GM19438 (cell line): ENCODE data around the gene EVI5L.

ENCODE experiments used
- ATAC-seq: cut with Tn5 transposase; IDR thresholded peaks from one replicate; pipeline ENCODE4 v1.9.1; 2021; ENCODE audit warnings: low read depth; ENCODE audit not compliant: unreplicated experiment

The EVI5L gene

DNA sequence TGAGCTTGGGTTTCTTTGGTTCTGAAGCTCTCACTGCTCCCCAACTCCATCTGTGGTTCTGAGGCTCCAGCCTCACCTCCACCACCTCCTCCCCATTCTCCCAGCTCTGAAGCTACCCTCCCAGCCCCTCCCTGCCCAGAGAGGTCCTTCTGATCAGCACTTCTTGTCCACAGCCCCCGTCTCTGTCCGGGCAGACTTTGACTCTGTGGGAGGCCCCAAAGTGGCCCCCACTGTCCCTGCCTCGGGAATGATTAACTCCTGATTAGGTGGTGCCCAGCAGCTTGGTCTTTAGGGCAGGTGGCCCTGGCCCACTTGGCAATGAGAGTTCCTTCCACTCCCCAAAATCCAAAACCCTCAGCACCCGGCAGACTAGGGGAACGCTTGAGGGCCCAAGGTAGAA lies 14.4 kb downstream of the EVI5L start:
- no peak for ATAC-seq

DNA sequence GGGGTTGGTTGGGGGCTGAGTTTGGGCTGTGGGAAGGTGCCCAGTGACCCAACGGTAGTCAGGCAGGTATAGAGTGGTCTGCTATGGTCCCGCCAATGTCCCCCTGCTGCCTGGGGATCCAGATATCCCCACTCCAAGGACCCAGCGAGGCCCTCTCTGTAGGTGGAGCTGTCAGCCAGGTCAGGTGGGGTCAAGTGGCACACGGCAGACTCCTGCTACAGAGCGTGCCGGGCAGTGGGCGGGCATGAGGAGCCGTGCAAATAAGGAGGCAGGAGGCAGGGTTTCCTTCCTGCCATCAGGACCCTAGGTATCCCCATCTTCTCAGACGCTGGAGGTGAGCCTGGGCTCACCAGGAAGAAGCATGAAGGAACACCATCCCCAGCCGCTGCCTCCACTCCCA lies 14.9 kb downstream of the EVI5L start:
- ATAC-seq: no peak

DNA sequence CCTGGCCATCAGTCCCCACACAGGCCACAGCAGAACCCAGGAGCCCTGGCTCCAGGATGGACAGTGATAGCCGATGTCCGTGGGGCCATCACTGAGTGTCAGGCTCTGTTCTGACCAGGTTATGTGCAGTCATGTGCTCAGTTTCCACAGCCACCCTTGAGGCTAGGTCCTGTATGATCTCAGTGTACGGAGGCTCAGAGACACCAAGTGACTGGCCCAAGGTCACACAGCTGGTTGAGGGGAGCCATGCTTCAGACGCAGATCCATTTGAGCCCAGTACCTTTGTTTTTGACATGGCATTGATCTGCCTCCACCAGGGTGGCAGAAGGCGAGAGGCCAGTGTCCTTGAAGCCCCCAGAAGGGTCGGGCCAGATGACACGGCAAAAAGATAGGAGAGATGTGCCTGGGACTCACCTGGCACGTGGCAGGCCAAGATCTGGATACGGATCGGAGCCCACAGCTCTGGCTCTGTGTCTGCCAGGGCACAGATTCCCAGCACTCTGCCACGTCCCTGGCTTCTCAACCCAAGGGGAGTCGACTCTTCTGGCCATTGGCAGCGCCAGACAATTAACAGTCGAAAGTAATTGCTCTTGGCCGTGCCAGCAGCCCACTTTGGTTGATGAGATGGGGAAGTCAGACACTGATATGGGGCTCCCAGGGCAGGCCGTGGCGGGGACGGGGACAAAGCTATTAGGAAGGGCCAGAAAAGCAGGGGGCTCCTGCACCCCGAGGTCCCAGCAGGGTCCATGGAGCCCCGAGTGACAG lies 15.6 kb downstream of the EVI5L start:
- ATAC-seq: no peak

DNA sequence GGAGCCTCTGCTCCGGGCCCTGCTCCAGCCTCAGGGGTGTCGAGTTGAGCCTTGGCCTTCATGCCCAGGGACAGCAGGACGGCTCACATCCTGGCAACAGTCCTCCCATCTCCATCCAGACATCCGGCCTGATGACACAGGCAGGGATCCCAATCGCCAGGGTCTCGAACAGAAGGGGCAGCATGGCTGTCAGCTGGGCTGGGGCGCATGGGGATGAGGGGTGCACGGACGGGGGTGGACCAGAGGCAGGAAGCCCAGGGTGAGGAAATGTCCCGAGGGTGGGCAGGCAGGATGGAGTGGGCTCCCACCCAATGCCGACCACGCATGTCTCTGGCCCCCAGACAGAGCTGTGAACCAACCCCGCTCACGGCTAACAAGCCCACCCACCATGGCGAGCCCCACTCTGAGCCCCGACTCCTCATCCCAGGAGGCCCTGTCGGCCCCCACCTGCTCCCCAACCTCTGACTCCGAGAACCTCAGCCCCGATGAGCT lies 16.2 kb downstream of the EVI5L start:
- ATAC-seq: no peak

DNA sequence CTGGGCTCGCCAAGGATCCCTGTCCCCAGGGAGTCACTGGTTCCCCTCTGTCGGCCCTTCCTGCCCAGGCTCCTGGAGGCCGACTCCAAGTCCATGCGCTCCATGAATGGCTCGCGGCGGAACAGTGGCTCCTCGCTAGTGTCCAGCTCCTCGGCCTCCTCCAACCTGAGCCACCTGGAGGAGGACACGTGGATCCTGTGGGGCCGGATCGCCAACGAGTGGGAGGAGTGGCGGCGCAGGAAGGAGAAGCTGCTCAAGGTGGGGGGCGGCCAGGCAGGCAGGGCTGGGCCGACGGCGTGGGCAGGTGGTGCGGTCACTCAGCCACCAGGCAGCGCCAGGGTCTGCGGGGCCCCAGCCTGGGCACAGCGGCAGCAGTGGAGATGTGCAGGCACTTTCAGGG lies 17.6 kb downstream of the EVI5L start:
- ATAC-seq: no peak

DNA sequence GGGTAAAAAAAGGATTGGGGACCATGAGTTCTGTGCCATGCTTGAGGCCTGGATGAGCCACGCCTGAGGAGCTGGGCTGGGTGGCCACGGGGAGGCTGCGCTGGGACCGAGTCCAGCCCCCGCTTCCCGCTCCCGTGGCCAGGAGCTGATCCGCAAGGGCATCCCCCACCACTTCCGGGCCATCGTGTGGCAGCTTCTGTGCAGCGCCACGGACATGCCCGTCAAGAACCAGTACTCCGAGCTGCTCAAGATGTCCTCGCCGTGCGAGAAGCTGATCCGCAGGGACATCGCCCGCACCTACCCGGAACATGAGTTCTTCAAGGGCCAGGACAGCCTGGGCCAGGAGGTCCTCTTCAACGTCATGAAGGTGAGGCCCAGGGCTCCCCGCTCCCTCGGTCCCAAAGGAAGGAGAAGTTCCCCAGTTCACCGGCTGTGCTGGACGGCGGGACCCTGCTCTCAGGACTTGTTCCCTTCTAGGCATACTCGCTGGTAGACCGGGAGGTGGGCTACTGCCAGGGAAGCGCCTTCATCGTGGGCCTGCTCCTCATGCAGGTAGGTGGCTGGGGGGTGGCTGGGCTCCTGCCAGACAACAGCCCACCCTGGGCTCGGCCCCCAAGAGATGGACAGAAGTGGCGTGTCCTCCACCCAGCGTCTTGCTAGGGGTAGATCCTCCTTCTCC lies 18.9 kb downstream of the EVI5L start:
- no peak for ATAC-seq

DNA sequence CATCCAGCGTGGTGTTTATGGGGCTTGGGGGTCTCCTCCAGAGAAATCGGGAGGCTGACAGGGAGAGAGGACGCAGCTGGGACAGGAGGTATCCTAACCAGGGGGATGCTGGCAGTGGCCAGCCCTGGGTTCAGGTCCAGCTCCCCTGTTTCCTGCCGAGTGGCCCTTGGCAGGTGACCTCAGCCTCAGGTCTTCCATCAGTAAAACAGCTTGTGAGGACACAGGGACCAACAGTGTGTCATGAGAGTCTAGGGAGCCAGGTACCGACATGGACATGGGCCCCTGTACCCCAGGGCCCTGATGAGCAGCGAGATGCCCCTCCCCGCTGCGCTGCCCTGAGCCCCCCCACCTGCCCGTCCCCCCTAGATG lies 19.6 kb downstream of the EVI5L start:
- ATAC-seq: no peak

DNA sequence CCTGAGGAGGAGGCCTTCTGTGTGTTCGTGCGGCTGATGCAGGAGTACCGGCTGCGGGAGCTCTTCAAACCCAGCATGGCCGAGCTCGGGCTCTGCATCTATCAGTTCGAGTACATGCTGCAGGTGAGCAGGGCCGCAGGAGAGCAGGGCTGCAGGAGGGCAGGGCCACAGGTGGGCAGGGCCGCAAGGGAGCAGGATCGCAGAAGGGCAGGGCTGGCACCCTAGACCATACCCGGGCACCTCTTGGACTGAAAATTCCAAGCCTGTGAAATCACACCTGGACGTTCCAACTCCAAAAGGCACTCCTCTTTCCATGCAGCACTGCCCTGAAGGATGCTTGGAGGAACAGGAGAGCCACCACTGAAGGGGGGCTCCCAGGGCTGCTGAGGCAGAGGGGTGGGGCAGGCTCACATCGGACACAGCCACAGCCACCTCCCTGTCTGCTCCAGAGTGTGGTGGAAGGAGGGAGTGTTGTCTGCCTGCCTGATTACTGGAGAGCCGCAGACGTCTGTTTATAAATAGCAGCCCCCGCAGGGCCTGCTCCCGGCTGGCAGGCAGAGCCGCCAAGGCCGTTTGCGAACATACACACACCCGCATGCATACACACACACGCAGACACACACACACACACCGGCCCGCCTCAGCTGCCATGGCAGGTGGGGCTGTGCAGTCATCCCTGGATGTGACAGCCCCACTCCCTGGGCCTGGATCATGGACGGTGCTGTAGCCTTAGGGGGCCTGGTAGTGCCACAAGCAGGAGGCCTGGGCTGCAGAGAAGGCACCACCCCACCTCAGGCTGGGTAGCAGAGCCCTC lies 20.2 kb downstream of the EVI5L start:
- no peak for ATAC-seq

DNA sequence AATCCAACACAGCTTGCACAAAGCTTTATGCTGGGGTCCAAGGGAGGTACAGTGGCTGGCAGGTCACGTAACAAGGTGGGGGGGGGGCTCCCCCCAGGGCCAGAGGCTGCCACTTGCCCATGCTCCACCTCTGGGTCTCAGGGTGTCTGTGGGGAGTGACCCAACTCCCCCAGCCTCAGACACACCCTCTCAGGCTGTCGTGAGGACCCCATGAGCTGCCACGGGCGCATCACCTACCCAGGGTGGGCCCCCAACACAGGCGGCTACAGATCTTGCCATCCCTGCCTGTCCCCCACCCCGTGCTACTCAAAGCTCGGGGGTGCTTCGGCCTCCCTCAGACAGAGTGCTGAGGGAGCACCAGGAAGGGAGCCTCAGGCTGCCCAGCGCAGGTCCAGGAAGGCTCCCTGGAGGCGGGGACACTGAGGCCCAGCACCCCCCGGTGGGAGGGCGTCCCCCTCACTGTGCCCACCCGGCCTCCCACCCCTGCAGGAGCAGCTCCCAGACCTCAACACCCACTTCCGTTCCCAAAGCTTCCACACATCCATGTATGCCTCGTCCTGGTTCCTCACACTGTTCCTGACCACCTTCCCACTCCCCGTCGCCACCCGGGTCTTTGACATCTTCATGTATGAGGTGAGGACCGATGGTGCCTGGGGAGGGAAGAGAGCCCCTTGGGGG lies 21.1 kb downstream of the EVI5L start:
- ATAC-seq: no peak

DNA sequence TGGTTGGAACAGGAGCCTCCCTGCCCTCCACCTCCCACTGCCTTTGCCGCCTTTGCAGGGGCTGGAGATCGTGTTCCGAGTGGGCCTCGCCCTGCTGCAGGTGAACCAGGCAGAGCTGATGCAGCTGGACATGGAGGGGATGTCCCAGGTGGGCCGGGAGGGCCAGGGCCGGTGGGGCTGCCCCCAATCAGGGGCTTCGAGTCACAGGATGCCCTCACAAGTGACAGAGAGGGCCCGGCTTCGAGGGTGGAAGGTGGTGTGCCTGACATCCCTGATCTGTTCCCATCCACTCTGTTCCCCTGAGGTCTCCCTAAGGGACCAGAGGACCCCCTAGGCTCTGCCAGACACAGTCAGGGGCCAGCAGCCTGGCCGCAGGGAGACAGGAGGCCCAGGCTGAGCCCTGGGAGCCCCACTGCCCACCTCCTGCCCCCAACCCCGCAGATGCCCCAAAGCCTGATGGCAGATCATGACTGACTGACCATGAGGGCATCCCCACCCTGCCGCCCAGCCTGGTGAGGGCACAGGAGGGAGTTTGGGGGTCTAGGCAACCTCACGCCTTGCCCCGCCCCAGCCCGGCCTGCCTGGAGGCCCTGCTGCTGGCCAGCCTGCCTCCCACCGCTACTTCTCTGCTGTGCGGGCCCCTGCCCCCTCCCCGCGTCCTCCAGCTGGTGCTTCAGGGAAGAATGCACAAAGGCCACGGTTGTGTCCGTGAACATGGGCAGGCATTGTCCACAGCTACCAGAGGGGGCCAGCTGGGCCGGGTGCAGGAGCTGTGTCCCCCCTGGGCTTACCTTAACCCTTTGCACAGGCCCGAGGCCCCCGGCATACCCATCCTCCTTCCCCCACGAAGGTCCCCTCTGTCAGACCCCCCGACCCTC lies 21.8 kb downstream of the EVI5L start:
- no peak for ATAC-seq

DNA sequence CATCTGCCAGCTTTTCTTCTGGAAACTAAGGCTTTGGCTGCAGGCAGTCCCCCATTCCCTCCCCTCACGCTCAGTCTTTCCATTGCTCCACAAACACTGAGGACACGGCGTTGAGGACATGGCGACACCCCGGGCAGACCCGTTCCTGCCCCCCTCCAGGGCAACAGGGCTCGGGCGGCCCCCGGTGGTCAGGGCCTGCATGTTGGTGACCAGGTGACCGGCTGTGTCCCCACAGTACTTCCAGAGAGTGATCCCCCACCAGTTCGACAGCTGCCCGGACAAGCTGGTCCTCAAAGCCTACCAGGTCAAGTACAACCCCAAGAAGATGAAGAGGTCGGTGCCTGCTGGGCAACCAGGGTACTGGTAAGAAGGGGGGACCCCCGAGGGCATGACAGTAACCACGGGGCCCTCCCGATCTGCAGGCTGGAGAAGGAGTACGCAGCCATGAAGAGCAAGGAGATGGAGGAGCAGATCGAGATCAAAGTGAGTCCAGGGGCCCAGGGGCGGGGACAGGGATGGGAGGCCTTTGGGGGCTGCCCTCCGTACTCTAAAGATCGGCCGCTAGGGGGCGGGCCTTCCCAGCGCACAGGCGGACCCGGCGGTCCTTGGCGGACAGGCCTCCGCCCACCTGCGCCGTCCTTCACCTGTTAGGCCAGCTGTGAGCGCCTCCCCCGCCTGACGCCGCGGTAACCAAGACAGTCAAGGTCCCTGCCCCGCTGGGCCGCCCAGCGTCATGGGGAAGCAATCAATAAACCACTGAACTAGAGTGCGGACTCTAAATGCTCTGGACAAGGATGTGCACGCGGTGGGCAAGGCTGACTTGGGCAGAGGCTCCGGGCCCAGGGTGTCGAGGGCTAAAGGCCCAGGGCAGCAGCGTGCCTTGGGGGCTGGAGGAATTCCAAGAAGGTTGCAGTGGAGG lies 23.1 kb downstream of the EVI5L start:
- ATAC-seq: no peak

DNA sequence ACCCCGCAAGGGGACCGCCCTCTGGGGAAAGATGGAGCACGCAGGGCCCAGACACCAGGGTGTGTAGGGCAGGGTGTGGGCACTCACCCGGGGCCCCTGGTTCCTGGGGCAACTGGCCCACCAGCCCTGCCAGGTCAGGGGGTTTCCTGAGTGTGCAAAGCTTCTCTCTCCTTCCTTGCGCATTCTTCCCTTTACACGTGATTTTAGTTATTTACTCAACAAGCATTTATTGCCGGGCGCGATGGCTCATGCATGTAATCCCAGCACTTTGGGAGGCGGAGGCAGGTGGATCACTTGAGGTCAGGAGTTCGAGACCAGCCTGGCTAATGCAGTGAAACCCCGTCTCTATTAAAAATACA lies 23.7 kb downstream of the EVI5L start:
- no peak for ATAC-seq

DNA sequence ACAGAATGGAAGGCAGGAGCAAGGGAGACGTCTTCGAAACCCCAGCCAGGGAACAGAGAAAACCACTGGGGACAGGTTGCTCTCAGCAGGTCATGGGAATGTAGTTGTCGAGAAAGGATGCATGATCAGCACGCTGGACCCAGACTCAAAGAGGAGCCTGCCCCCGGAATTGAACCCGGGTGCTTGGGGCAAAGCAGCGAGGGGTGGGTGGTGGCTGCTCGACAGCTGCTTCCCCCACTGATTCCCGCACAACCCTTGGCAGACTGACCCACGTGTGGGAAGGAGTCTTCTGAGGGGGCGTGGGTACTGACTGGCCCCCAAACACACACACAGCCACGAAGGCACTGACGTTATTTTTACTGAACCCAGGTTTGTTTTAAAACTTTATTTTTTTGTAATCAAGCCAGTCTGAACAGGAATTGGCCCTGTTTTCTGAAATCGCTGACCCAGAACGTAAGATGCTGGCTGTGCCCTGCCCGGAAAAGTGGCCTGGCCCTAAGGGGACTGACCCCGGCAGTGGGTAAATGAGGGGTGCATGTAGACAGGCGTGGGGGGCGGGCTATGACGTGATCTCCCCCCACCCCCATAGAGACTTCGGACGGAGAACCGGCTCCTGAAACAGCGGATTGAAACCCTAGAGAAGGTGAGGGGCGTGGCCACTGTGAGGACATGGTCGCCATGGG lies 25.5 kb downstream of the EVI5L start:
- ATAC-seq: no peak

DNA sequence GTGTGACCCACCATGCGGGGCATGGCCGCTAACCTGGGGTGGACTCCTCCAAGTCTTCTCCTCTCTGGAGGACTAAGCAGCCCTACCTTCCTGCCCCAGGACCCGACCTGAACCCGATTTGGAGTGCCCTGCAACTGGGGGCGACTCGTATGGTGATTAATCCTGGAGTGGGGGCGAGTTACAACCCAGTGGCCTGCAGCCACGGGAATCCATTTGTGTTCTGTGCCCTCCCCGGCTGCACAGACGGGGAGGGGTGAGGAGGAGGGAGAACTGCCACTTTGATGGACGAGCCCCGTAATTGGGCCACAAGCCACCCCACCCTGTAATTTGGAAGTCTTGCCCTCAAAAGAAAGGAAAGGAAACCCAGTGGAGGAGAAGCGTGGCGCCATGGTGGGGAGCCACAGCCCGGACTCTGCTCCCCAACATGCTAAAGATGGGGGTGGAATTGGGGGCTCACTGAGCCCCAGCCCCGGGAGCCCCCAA lies 26.1 kb downstream of the EVI5L start:
- ATAC-seq: no peak

DNA sequence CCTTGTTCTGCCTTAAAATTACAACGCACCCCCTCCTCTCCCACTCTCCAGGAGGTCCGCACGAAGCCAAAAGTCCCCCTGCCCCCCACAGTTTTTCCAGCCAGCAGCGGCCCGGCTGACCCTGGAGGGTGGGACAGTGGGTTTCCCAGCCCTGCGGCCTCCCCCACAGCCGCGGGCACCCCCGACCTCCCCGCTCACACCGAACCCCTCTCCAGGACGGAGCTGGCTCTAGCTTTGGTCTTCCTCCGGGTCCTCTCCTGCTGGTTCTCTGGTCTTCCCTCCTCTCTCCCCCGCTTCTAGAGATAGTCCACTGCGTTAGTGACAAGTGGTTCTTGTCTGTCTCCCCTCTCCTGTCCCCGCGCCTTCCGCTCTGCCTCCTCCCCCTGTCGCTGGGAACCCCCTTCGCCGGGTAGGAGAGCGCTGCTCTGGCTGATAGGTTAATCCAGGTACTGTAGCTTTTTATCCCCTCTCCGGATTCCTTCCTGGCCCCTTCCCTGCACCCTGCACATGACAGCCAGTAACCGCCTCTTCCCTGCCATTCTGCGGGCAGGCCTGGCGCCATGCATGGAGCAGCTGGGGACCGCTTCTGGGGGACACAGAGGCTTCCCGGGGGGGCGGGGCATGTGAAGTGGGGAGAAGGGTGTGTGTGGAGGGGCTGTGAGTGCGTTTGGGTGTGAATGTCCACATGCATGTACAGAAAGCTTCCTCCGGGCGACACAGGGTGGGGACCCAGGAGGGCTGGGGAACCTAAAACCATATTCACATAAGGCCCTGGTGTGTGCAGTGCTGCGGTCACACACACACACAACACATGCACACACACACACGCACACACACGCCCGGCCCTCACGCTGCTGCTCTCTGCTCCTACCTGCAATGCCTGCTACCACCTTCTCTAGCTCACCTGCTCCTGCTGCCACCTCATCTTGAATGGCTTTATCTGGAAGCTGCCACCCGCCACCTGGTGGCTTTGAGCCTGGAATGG lies 27.0 kb downstream of the EVI5L start:
- ATAC-seq: no peak

DNA sequence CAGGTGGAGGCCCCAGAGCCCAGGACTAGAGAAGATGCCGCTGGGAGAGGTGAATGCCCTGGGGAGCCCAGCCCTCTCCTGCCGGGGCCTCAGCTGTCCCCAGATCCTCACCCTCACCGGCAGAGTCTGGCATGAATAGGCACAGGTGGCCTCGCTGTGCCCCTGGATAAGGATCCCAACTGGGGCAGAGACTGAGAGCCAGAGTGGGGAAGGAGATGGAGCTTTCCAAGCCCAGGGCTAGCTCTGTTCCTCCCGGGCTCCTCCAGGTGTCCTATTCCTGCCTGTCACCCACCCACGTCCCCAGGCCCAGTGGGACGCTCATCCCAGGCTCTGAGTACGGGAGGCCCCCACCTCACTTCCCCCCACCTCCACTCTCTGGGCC lies 27.7 kb downstream of the EVI5L start:
- ATAC-seq: no peak

DNA sequence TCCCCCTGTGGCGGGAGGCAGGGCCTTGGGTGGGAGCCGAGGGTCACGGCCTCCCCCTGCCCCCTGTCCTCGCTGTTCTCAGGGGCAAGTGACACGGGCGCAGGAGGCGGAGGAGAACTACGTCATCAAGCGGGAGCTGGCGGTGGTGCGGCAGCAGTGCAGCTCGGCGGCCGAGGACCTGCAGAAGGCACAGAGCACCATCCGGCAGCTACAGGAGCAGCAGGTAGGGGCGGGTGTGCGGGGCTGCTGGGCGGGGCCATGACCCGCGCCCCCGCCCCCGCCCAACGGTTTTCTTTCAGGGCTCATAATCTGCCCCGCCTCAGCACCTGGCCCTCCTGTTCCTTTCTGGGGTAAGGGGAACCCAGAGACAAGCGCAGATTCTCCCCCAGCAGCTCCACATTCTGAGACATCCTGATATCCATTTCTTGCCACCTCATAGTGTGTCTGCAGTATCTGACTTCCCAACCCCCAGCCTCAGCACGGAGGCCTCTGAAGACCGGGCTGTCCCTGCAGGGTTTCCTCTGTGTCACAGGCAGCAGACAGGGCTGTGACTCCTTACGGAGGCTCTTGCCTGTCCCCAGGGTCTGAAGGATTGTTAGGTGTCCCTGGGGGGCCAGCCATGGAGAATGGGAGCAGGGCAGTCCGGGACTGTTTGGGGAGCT lies 28.2 kb downstream of the EVI5L start:
- no peak for ATAC-seq
